Panc1 (cell line): ENCODE measurements around the gene POLR3H. TPM values are rescaled to one million over a fixed set of nuclear protein-coding genes. Genes with fewer than 3 reads are reported as not detected.

Source experiments
- ATAC-seq: fragments of 200-7000 bp; cut with Tn5 transposase; 2 replicates; pipeline ENCODE4 v1.9.1; 2020; ENCODE audit warnings: mild to moderate bottlenecking, moderate library complexity
- BruUV-seq: library from RNA; stranded (reverse); fragments of 400-500 nt; replicated peaks from 2 replicates; lab custom pipeline; 2021; lab: Mats Ljungman, UMichigan
- CTCF ChIA-PET: fragments of 300-600 bp; sonication (Branson Sonifier 250); formaldehyde crosslinking; loops from one replicate; lab custom pipeline; 2022; ENCODE audit warnings: antibody characterized with exemption; lab: Charles Lee
- POLR2A ChIA-PET: fragments of 300-600 bp; sonication (Branson Sonifier 250); formaldehyde crosslinking; loops from one replicate; lab custom pipeline; 2022; ENCODE audit warnings: antibody characterized with exemption; lab: Charles Lee
- DNase-seq: peaks from one replicate; pipeline ENCODE4 v3.0.0-alpha.2; 2010; ENCODE audit warnings: low read depth, low spot score
- H3K27ac ChIP-seq: 2 replicates; pipeline ENCODE4 v1.5.1; 2011; ENCODE audit warnings: mild to moderate bottlenecking, low read length, inconsistent platforms
- H3K27me3 ChIP-seq: fragments of 200-500 bp; sonication (Bioruptor generic); 2 replicates; pipeline ENCODE4 v1.6.0; 2014; ENCODE audit warnings: low read length, inconsistent platforms; ENCODE audit not compliant: control insufficient read depth, insufficient read depth
- H3K36me3 ChIP-seq: fragments of 200-500 bp; sonication (Bioruptor generic); 2 replicates; pipeline ENCODE4 v1.5.1; 2014; ENCODE audit warnings: inconsistent platforms, mild to moderate bottlenecking, low read length, moderate library complexity; ENCODE audit not compliant: control insufficient read depth, insufficient read depth
- H3K4me1 ChIP-seq: 2 replicates; pipeline ENCODE4 v1.5.1; 2011; ENCODE audit warnings: inconsistent platforms, mild to moderate bottlenecking, low read length, moderate library complexity; ENCODE audit not compliant: control insufficient read depth, insufficient read depth
- H3K4me3 ChIP-seq, 2 experiments: 2 replicates each; pipeline ENCODE4 v1.5.1; 2011 to 2012; ENCODE audit warnings: low read depth in 2 of 2, low read length in 2 of 2, mild to moderate bottlenecking in 2 of 2, inconsistent platforms in 1 of 2, moderate library complexity in 1 of 2
- H3K9me3 ChIP-seq: fragments of 200-500 bp; sonication (Bioruptor generic); 2 replicates; pipeline ENCODE4 v1.5.1; 2014; ENCODE audit warnings: low read depth, mild to moderate bottlenecking, inconsistent platforms, low read length, moderate library complexity; ENCODE audit not compliant: control insufficient read depth, insufficient read depth
- POLR2AphosphoS5 ChIP-seq: IDR thresholded peaks from 2 replicates; pipeline ENCODE4 v1.6.1; 2012; ENCODE audit warnings: mild to moderate bottlenecking, low read depth, low read length, moderate library complexity
- SIN3A ChIP-seq: IDR thresholded peaks from 2 replicates; pipeline ENCODE4 v1.6.1; 2012; ENCODE audit warnings: low read depth, mild to moderate bottlenecking, low read length, moderate library complexity, borderline replicate concordance; ENCODE audit not compliant: insufficient read depth
- TCF7L2 ChIP-seq: IDR thresholded peaks from 2 replicates; pipeline ENCODE4 v1.6.1; 2011; ENCODE audit warnings: mild to moderate bottlenecking, low read depth, low read length, inconsistent platforms
- in situ Hi-C: cut with HindIII; loops from 2 replicates; pipeline ENCODE4 v1.10.0; 2016; ENCODE audit warnings: low sequenced_read_pairs, low pct_unique_long_range_greater_than_20kb
- intact Hi-C: fragments of 100-400 bp; cut with micrococcal nuclease; formaldehyde crosslinking; loops from one replicate; pipeline ENCODE4 v1.10.0; 2022; ENCODE audit not compliant: unreplicated experiment
- total RNA-seq: library from RNA; stranded (reverse); gene quantifications from one replicate; pipeline ENCODE4 v1.2.1, GENCODE V29; 2021; ENCODE audit not compliant: unreplicated experiment
- TF ChIP-seq, protein P1 (sequence below): fragments of 450-650 bp; IDR thresholded peaks from 2 replicates; pipeline ENCODE4 v1.5.1; 2017; ENCODE audit warnings: mild to moderate bottlenecking
- TF ChIP-seq, protein P2 (sequence below), 2 experiments: IDR thresholded peaks; 2 replicates each; pipeline ENCODE4 v1.6.1; 2011 to 2012; ENCODE audit warnings: low read depth in 2 of 2, control low read depth in 1 of 2, low read length in 1 of 2, mild to moderate bottlenecking in 1 of 2, moderate library complexity in 1 of 2; ENCODE audit not compliant: insufficient read depth in 1 of 2

POLR3H gene
- total RNA-seq, 1 experiment from 2014 or later, result 46.6 TPM

- POLR2A ChIA-PET, result no interaction called here
- CTCF ChIA-PET, result no interaction called here
- TF ChIP-seq, protein P1, sequence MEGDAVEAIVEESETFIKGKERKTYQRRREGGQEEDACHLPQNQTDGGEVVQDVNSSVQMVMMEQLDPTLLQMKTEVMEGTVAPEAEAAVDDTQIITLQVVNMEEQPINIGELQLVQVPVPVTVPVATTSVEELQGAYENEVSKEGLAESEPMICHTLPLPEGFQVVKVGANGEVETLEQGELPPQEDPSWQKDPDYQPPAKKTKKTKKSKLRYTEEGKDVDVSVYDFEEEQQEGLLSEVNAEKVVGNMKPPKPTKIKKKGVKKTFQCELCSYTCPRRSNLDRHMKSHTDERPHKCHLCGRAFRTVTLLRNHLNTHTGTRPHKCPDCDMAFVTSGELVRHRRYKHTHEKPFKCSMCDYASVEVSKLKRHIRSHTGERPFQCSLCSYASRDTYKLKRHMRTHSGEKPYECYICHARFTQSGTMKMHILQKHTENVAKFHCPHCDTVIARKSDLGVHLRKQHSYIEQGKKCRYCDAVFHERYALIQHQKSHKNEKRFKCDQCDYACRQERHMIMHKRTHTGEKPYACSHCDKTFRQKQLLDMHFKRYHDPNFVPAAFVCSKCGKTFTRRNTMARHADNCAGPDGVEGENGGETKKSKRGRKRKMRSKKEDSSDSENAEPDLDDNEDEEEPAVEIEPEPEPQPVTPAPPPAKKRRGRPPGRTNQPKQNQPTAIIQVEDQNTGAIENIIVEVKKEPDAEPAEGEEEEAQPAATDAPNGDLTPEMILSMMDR, result no peak
- no peak for TF ChIP-seq POLR2AphosphoS5
- TF ChIP-seq TCF7L2, result no peak
- TF ChIP-seq, protein P2, sequence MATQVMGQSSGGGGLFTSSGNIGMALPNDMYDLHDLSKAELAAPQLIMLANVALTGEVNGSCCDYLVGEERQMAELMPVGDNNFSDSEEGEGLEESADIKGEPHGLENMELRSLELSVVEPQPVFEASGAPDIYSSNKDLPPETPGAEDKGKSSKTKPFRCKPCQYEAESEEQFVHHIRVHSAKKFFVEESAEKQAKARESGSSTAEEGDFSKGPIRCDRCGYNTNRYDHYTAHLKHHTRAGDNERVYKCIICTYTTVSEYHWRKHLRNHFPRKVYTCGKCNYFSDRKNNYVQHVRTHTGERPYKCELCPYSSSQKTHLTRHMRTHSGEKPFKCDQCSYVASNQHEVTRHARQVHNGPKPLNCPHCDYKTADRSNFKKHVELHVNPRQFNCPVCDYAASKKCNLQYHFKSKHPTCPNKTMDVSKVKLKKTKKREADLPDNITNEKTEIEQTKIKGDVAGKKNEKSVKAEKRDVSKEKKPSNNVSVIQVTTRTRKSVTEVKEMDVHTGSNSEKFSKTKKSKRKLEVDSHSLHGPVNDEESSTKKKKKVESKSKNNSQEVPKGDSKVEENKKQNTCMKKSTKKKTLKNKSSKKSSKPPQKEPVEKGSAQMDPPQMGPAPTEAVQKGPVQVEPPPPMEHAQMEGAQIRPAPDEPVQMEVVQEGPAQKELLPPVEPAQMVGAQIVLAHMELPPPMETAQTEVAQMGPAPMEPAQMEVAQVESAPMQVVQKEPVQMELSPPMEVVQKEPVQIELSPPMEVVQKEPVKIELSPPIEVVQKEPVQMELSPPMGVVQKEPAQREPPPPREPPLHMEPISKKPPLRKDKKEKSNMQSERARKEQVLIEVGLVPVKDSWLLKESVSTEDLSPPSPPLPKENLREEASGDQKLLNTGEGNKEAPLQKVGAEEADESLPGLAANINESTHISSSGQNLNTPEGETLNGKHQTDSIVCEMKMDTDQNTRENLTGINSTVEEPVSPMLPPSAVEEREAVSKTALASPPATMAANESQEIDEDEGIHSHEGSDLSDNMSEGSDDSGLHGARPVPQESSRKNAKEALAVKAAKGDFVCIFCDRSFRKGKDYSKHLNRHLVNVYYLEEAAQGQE (IDR thresholded peaks at IDR 0.05; ENCODE audit: insufficient read depth in 1 of 2, low read depth in 2 of 2, low read length in 1 of 2), result no peak
- TF ChIP-seq SIN3A, result no peak
- Histone ChIP-seq H3K4me1 (no peaks in the 10 kb centered on the region), H3K4me3 (no peak overlapping the region), H3K36me3 (no peaks in the 10 kb centered on the region), H3K27ac (no peak overlapping the region), H3K27me3 (no peaks in the 10 kb centered on the region), H3K9me3 (no peaks in the 10 kb centered on the region)
- ATAC-seq, result no peak
- in situ Hi-C loops (no loop called here), intact Hi-C loops (no loop called here)
- no peak for DNase-seq
- BruUV-seq, result no TSS peak
Observed at GRCh38 chr22:41500303-41500702, 44.0 kb downstream of the POLR3H start.

DNA sequence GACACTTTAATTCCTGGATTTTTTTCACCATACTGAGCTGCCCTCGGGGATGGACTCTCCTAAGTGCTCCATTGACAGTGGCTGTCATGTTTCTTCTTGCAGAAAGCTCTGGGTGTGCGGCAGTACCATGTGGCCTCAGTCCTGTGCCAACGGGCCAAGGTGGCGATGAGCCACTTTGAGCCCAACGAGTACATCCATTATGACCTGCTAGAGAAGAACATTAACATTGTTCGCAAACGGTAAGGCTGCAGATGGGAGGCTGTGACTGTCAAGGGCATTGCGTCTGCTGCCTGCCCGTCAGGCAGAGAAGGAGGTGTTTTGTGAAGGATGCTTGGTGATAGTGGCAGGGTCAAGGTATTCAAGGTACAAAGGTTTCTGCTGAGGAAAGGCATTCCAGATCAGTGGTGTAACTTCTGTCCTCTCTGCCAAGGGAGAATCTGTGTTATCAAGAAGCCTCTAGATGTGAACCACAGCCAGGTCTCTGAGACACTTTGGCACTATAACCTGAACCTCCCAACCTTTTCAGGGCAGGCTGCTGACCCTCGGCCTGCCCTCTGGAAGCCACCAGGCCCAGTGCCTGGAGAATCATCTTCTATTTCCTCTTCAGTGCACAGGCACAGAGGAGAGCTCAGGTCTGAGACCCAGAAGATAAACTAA lies 44.5 kb downstream of the POLR3H start:
- Histone ChIP-seq H3K36me3 (no peaks in the 10 kb centered on the region), H3K9me3 (no peaks in the 10 kb centered on the region), H3K4me1 (no peaks in the 10 kb centered on the region), H3K27me3 (no peaks in the 10 kb centered on the region), H3K4me3 (no peak overlapping the region), H3K27ac (no peak overlapping the region)
- ATAC-seq (no peak), DNase-seq (no peak)
- CTCF ChIA-PET, result no interaction called here
- TF ChIP-seq TCF7L2 (no peak), SIN3A (no peak), POLR2AphosphoS5 (no peak)
- TF ChIP-seq, protein P1, result no peak
- TF ChIP-seq, protein P2 (IDR thresholded peaks at IDR 0.05; ENCODE audit: insufficient read depth in 1 of 2, low read depth in 2 of 2, low read length in 1 of 2), result no peak
- intact Hi-C loops, result no loop called here
- POLR2A ChIA-PET, result interaction anchor here (0.8 kb wide), 1 partner anchor 25 kb away, joined by 6 read pairs; no protein-coding TSS in a partner anchor
- in situ Hi-C loops, result no loop called here
- no TSS peak for BruUV-seq
